Activated CD4-positive, alpha-beta T cell treated with anti-CD3 and anti-CD28 coated beads, Interleukin-2, amount 50 U/mL, for 16 hours (primary cell): ENCODE measurements around the gene AGK.
A peak's percentile ranks its signal among the peaks of the same experiment; 100 is the strongest.

Experiments
- DNase-seq: peaks from one replicate; pipeline ENCODE4 v3.0.0-alpha.2; 2020

AGK gene

DNA sequence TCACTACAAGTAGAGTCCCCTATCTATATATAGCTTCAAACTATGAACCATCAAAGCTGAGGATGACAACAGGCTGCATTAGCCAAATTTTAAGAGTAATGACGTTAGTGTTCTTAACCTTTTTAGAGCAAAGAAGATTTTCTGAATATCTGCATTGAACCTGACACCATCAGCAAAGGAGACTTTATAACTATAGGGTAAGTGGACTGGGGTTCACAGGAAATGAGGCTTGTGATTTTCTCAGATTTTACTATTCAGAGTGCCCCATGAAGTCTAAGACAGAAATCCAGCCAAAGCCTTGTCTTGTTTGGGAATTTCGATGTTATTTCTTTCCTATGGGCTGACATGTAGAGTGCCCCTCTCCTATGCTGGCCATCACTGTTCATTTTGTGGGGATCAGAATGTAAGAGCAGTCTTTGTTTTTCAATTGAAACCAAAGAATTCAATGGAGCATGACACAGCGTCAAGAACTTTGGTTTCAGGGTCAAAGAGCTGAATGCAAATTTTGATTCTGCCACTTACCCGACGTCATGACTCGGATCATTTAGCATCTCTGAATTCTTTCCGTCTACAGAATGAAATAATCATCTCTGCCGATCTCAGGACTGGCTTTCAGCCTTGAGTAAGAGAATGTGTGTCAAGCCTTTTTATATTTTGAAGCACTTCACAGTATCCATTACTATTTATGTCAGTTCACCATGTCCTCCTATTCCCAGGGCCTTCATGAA is 98.1 kb downstream of the AGK start:
- DNase-seq: no peak

DNA sequence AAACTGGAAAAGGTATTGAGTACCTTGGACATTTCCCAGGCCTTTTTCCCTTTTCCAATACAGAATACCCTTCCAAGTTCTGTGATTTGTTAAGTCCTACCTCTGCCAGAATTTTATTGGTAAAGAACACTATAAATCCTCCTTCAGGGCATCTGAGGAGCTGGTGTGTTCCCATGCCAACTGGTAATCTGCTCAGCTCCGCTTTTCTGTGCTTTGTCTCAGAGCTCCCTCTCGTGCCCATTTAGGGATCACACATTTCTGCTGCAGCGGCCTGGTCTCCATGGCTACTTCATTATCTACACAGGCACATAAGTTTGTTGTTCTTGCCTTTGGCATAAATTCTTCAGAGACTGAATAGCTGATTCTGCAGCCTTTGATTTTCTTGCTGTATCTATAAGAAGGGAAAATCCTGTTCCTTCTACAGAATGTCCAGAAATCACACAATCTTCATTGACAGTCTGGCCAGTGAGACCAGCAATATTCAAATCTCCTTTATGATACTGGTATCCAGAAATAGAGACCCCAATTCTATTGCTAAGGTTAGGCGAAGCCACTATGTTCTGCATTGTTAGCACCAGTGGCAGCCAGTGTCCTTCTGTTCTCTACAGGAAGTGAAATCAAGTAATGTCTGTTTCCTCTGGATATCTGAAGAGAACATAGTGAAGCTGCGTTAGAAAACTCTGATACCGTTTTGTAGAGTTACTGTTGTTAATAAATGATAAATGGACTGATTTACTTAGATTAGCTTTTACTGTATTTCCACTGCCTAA is 98.8 kb downstream of the AGK start:
- DNase-seq: peak; percentile 32

DNA sequence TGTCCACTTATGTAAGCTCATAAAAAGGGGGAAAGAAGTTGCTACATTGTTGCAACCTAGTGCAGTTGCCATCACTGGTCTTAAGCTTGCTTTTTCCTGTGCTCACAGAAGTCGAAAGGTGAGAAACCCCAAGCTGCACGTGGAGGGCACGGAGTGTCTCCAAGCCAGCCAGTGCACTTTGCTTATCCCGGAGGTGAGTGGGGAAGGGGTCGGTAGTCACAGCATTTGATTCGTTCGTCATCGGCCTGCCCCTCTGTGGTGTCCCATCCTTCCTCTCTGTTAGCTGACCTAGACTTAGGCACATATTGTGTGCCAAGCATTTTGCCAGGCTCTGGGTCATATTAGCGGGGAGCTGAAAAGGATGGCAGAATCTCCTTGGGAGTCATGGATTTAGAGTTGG is 100.2 kb downstream of the AGK start:
- no peak for DNase-seq

DNA sequence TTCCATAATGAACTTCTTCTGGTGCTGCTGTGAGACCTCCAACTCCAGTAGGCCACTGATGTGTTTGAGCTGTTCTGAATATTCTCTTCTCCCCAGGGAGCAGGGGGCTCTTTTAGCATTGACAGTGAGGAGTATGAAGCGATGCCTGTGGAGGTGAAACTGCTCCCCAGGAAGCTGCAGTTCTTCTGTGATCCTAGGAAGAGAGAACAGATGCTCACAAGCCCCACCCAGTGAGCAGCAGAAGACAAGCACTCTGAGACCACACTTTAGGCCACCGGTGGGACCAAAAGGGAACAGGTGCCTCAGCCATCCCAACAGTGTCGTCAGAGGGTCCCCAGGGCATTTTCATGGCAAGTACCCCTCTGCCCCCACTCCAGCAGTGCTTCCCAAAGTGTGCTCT is 101.5 kb downstream of the AGK start:
- no peak for DNase-seq

DNA sequence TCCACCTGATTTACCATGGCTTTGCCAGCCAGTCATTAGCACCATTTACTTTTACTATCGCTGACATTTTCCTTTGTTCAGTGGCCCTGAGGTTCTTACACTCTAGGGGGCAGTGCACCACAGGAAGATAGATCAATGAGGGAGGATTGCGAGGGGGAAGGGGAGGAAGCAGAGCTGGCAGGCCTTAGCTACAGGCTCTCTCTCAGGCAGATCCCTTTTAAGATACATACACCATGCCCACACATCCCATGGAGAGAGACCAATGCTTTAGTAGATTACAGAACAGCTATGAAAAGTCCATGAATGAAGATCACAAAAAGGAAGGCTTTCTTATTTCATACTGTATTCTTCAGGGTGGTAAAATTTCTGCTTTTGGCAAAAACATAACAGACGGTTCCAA is 103.3 kb downstream of the AGK start:
- DNase-seq: peak; percentile 72

DNA sequence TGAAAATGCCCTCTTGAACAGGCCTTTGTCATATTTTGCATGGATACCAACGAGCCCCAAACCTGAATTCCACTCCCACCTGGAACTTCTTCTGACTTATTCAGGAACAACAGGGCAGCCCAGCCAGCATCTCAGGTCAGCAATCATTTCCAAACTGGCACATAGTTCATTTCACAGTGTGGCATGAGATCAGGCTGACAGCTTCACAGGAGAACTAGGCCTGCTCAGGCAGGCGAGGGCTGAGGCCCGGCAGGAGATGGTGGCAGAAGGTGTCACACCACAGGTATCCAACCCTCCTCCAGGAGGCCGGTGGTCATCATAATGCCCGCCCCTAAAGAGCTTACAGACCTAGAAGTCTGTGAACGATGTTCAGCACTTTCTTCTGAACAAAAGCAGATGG is 108.3 kb downstream of the AGK start:
- DNase-seq: no peak

DNA sequence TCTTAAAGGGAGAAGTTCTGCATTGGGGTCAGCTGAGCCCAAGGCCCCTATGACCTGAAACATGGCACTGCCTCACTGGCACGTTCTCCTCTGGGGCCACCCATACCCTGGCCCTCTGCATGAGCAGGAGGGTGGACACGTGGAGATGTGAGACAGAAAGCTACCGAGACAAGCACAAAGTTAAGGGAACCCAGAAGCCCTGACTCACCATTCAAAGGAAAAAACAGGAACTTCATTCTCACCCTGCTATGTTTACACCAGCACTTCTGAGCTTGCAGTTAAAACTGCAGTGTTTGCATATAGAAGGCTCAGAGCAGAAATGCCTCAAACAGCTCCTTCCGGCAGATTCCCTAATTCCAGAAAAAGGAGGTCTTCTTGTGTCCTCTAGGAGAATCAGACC is 109.0 kb downstream of the AGK start:
- DNase-seq: no peak

DNA sequence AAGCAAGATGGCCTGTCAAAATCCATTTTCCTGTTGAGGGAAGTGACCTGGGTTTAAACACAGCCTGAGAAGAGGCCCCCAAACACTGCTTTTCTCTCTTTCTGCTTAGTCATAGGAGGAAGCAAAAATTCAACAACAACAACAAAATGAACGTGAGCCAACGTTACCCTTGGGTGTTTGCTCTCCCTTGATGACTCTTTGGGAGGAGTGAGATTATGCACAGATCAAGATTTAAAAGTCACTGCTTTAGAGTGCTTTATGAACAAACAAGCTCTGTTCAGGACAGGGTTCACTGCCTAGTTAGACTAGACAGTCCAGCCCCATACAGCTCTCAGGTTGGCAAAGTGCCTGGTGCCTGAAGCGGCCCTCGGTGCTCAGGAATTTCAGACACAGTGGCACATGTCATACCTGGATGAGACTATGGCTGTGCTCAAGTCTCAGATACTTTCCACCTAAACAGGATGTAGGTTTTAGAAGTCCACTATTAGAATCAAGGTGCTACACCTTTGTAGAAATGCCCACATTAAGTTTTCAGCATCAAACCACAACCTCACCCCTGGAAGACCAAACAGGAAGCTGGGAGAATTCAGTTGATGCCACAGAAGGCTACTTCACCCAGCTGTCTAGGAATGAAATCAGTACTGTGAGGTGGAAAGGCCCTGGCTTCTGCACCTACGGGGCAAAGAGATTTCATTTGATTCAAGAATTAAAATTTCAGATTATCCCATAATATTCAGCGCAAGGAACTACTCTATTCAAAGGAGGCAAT is 112.1 kb downstream of the AGK start:
- peak; percentile 5 for DNase-seq

DNA sequence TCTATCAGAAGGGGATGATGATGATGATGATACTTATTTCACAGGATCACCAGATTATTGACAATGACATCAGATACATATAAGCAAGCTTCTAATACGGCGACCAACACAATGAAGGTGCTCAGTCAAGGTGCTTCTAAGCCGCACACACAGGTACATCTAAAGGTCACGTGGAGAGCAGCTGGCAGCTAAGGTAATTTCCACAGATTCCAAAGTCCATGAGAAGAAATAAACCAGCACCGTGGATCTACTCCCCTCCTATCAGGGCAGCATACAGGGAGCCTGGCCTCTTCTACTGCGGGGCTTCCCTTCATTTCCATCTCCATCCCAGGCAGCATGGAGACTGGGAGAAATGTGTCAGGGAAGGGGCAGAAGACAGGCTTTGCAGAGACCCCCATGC is 113.2 kb downstream of the AGK start:
- no peak for DNase-seq

DNA sequence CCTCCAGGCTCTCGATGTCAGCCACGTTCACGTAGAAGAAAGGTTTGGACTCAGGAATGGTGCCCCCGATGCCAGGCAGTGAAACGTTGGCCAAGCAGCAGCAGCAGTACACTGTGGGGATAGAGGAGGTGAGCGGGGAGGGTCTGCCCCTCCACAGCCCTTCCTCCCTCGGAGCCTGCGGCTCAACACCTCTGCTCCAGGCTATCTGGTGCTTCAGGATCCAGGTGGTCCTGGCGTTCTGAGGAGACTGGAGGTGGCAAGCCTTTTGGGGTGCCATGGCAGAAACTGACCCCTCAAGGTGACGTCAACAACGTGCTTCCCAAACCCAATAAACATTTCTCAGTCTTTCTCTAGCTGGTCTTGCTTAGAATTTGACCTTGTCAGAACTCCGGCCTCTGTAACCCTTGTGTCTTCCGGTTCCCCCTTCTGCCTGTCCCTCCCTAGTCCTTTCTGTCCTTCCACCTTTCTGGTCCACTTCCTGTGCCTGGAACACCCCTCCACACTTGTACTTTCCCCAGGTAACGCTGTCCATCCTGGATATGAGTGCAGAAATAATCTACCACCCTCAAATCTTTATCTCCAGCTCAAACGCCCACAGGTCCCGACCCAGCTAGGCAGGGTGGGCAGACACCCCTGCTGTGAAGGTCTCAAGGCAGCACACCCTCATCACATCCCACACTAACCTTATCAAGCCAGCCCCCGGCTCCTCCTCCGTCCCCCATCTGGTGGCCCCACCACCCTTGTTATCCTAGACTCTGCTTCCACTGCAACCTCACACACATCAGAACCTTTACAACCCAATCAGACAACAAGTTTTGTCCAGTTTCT is 114.2 kb downstream of the AGK start:
- DNase-seq: no peak

DNA sequence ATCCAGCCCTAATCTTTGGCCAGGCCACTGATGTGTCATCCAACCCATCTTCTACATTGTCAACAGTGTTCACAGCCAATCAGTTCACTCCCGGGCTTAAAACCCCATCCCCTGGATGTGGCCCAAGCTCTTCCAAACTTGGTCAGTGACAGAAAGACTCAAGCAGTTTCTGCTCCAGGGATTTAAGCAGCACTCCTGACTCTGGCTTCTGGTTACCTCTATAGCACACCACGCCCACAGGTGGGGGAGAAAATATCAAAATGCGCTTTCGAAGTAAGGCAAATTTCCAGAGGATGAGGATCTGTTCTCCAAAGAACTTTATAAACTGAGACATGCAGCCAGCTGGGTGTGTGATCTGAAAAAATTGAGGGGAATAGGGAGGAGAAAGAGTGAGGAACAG is 114.9 kb downstream of the AGK start:
- no peak for DNase-seq

DNA sequence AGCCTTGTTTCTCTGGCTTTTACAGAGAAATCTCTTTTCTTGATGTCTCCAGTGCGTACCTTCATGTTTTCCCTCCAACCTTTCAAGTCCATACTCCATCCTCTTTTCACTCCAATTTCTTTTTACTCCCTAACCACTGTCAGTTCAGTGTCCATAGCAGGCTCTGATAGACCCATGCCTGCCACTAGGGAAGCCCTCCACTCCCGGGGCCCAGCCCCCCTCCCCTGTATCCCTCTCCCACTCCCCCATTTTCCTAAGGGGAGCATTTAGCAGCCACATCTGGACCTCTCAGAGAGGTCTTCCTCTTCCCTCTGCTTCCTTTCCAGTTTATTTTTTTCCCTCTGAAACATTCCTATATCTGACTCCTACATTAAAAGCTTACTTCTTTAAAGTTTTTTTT is 117.6 kb downstream of the AGK start:
- no peak for DNase-seq

DNA sequence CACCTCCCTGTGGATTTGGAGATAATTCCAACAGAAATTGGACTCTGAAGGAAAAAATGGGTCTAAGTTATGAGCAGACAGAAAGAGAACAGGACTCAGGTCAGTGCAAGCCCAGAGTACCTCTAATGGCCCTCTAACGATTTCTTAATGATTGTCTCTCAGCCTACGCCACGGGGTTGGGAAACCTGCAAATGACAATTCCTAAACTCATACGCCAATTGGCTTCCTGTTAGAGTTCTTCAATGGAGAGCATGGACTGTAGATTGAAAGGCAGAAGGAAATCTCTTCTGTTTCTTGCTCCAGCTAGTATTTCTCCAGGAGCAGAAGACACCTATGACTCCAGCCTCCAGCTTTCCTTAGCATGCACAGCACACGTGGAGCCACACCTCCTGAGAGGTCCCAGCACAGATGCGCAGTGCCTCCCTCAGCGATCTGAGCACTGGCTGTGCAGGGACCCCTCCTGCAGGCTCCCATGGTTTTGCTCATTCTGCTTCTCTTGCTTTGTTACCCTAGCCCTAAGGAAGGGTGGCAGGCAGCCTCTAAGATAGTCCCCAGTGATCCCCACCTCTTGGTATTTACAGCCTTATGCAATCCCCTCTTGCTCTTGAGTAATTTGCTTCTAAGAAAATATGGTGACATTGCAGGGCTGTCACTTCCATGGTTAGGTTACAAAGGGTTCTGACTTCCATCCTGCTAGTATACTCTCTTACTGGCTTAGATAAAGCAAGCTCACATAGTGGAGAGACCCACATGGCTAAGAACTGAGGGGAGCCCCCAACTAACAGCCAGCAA is 120.7 kb downstream of the AGK start:
- no peak for DNase-seq

DNA sequence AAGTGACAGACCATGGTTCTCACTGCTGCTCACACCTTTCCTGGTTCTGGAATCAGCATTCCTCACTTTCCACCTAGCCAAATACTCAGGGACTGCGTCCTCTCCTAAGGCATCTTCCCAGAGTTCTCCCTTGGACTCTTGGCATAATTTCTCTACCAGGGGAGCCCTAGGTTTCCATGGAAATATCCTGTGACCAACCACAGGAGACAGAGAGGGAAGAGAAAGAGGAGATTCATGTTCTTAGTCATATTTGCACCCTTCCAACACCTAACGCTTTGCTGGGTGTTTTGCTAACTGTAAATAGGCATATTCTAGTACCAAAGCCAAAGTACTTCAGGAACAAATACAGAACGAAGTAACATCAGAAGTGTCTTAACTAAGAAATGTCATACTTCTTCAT is 122.1 kb downstream of the AGK start:
- no peak for DNase-seq

DNA sequence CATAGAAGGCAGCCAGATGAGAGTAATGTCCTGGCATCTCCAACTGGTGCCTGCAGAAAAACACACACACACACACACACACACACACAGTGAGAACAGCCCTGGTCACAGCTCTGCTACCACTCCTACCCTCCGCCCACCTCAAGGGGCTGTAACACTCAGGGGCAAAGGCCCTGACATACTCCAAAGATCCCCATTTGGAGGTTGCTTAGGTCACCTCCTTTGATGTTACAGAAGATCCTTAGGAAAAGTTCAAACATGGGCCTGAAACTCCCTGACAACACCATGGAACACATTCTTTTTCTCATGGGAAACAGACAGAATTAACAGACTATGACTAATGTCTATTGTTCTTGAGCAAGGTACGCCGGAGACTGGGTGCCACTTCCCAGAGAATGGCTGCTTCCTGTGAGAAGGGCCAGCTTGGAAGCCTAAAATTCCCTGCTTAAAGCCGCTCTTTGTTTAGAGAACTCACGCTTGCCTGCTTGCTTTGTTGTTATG is 123.0 kb downstream of the AGK start:
- DNase-seq: no peak

DNA sequence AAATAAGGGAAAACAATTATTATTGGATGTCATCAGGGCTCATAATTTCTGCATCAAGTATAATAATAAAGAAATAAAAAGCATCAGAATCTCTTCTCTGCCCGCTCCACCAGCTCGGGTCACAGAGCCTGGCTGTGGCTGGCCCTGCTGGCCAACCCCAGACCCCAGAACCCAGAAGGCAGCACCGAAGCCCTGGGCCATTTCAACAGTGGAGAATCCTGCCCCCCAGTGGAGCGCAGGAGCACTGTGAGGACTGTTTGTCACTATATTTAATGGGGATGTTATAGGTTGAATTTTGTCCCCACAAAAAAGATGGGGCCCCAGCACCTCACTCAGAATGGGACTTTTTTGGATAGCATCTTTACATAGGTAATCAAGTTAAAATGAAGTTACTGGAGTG is 123.5 kb downstream of the AGK start:
- no peak for DNase-seq

DNA sequence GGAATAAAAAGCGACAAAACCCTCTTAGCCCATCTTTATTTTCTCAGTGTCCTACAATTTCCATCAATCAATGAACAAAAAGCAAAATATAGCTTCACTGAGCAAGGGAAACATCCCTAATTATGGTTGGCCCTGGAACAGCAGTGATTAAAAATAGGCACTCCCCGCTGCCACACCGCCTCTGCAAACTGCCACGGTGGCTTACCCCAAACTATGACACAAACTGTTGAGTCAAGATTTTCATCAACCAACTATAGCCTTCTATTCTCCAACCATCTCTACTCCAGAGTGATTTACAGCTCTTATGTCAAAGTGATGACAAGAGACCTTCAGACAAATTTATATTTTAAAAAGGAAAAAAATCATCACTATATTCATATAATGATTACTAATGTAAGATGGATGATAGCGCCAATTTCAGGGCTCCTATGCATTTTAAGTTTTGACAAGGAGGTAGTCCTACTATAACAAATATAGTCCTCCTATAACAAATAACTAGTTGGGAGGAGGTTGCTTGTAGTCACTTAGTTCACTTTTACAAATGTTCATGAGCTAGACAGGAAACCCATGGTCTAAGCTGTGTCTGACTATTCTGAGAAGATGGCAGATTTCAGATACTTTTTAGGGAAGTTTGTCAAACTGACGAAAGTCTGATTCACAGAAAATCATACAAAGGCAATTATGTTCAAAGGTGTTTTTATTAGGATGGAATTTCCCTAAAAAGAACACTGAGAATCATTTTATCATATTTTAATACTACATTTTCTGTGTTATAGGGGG is 124.4 kb downstream of the AGK start:
- no peak for DNase-seq

DNA sequence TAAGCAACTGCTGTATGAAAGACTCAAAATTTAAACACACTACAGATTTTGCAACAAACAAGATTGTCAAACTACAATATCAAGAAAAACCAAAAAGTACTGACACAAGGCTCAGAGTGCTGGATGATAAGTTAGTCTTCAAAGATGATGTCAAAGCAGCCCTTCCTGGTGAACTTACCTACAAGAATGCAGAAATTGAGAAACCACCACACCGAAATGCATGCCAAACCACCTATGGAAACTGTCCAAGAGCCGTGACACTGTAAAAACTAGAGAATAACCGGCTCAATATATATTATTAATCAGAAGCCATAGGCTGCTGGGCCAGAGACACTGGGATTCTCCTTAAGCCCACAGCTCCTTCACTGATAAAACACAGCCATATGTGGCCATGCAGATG is 125.4 kb downstream of the AGK start:
- DNase-seq: no peak

DNA sequence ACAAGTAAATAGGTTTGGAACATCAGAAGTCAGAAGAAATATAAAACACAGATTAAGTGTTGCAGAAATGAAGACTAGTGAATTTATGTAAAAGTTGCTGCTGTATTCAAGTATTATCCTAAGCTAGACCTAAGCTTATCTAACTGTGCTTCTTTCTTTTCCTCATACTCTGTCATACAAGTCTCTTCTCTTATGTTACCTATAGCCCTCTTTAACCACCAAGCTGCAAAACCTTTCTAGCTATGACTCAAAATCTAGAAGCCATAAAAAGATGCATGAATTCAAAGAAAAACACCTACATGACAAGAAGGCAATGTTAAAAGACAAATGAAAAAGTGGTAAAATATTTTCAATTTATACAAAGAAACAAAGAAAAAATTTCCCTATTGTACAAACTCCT is 127.8 kb downstream of the AGK start:
- peak; percentile 58 for DNase-seq

DNA sequence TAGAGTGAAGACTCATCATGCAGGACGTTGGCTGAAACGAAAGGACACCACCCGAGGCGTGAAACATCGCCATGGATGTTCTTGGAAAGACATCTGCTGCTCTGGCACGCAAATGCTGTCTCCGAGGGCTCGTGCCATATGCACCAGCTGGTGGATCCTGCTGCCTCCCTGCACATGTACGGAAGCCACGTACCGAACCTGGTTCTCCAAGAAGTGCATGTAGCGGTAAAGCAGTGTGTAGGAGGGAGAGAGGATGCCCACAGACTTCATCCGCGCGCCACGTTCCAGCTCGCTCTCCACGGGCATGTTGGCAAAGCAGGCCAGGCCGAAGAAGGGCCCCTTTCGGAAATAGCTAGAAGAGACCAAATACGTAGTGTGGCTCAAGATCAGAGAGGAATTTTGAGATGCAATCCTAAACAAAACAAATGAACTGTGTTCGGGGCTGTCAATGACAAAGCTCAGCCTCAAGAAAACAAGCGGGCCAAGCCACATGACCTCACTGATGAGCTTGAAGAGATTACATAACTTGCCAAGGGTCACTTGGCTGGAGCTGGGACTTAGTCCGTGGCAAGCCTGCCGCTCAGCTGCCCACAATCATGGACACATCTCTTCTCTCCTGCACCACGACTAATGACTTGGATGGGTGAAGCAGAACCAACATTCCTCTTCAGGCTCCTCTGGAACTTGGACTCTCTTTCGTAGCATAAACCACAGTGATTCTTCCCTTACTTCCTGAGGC is 134.2 kb downstream of the AGK start:
- no peak for DNase-seq
